Testis (tissue), 3 donors: ENCODE results near the gene ATP1A1. TPM values are rescaled to one million over a fixed set of nuclear protein-coding genes. Genes with fewer than 3 reads are reported as not detected.

ENCODE experiments used
- DNase-seq: peaks from one replicate; pipeline ENCODE4 v3.0.0-alpha.2; 2019
- H3K27ac ChIP-seq, 2 donors: fragments of 200-600 bp; sonication (generic); one replicate each; pipeline ENCODE4 v1.5.1; 2019
- H3K27me3 ChIP-seq: fragments of 200-600 bp; sonication (generic); one replicate; pipeline ENCODE4 v1.5.1; 2019
- H3K36me3 ChIP-seq: fragments of 200-600 bp; sonication (generic); one replicate; pipeline ENCODE4 v1.5.1; 2017; ENCODE audit warnings: low read depth; ENCODE audit errors: missing control alignments
- H3K4me1 ChIP-seq: fragments of 200-600 bp; sonication (generic); one replicate; pipeline ENCODE4 v1.5.1; 2019
- H3K4me3 ChIP-seq, 2 donors: fragments of 200-600 bp; sonication (generic); one replicate each; pipeline ENCODE4 v1.5.1; 2017 to 2019
- H3K9me3 ChIP-seq: fragments of 200-600 bp; sonication (generic); one replicate; pipeline ENCODE4 v1.5.1; 2017
- CTCF ChIP-seq, 3 experiments: fragments of 450-650 bp in 2 of 3; fragments of 200-600 bp in 1 of 3; sonication (generic) in 1 of 3; IDR thresholded peaks; one replicate each; pipeline ENCODE4 v1.5.1; 2016 to 2019; ENCODE audit warnings: antibody characterized with exemption in 3 of 3, mild to moderate bottlenecking in 2 of 3, moderate library complexity in 1 of 3
- POLR2A ChIP-seq: fragments of 450-650 bp; IDR thresholded peaks from one replicate; pipeline ENCODE4 v1.6.1; 2017; ENCODE audit warnings: antibody characterized with exemption, mild to moderate bottlenecking, moderate library complexity
- WGBS, 2 donors: methylation state at CpG; one replicate each; pipeline ENCODE4 v1.1.5; 2018; 5-methylcytosine and 5-hydroxymethylcytosine counted together
- intact Hi-C: fragments of 100-400 bp; cut with DNase I; formaldehyde crosslinking; loops from one replicate; pipeline ENCODE4 v1.15.1; 2023; ENCODE audit warnings: low total_unique reads
- polyA plus RNA-seq: library from polyadenylated mRNA; stranded (reverse); fragments of 350-450 nt; fragmentation: Illumina TruSeq; extraction: RNeasy Lipid Tissue Mini Kit (QIAGEN cat#74804); gene quantifications from one replicate; pipeline ENCODE4 v1.2.3, GENCODE V29; 2014; ENCODE audit warnings: low read depth, low replicate concordance; ENCODE audit not compliant: insufficient read depth
- total RNA-seq, 2 donors: library from RNA; depleted of rRNA; stranded (reverse); fragments of >200 nt; gene quantifications; one replicate each; pipeline ENCODE4 v1.2.3, GENCODE V29; 2016

ATP1A1 gene
- total and polyA plus RNA-seq, 3 donors from 2014 or later: 394 to 561 (median 444) TPM

GRCh38 chr1:116331523-116331922 is 41.5 kb upstream of the ATP1A1 start:
- no peak for DNase-seq
- intact Hi-C loops: no loop called here
- no peaks in the 10 kb centered on the region for H3K36me3 ChIP-seq
- H3K4me1 ChIP-seq: no peaks in the 10 kb centered on the region
- no peak overlapping the region for H3K27ac ChIP-seq
- no peak overlapping the region for H3K4me3 ChIP-seq
- WGBS, 2 donors: 89 to 94% methylated on average over 3 of the region's 3 CpGs
- H3K27me3 ChIP-seq: no peaks in the 10 kb centered on the region
- TF ChIP-seq POLR2A: no peak
- no peak for TF ChIP-seq CTCF (IDR thresholded peaks at IDR 0.05)
- no peaks in the 10 kb centered on the region for H3K9me3 ChIP-seq

GRCh38 chr1:116332451-116332850 is 40.6 kb upstream of the ATP1A1 start:
- Histone ChIP-seq H3K36me3 (no peaks in the 10 kb centered on the region), H3K27ac (no peak overlapping the region), H3K4me3 (no peak overlapping the region), H3K9me3 (no peaks in the 10 kb centered on the region), H3K27me3 (no peaks in the 10 kb centered on the region), H3K4me1 (no peaks in the 10 kb centered on the region)
- intact Hi-C loops: no loop called here
- DNase-seq: no peak
- 74 to 84% methylated on average over 3 of the region's 3 CpGs for WGBS, 2 donors
- TF ChIP-seq POLR2A: no peak
- TF ChIP-seq CTCF (IDR thresholded peaks at IDR 0.05): no peak

GRCh38 chr1:116333171-116334014 is 39.7 kb upstream of the ATP1A1 start:
- Histone ChIP-seq H3K27ac (no peak overlapping the region), H3K4me1 (no peaks in the 10 kb centered on the region), H3K4me3 (no peak overlapping the region), H3K9me3 (no peaks in the 10 kb centered on the region), H3K36me3 (no peaks in the 10 kb centered on the region), H3K27me3 (no peaks in the 10 kb centered on the region)
- no peak for TF ChIP-seq POLR2A
- no peak for TF ChIP-seq CTCF (IDR thresholded peaks at IDR 0.05)
- 96 to 99% methylated on average over 5 of the region's 5 CpGs for WGBS, 2 donors
- intact Hi-C loops: no loop called here
- no peak for DNase-seq

- TF ChIP-seq POLR2A: no peak
- no peak for TF ChIP-seq CTCF (IDR thresholded peaks at IDR 0.05)
- H3K27me3 ChIP-seq: no peaks in the 10 kb centered on the region
- H3K27ac ChIP-seq: no peak overlapping the region
- no peaks in the 10 kb centered on the region for H3K36me3 ChIP-seq
- WGBS, 2 donors: 89 to 93% methylated on average over 2 of the region's 2 CpGs
- H3K9me3 ChIP-seq: no peaks in the 10 kb centered on the region
- DNase-seq: no peak
- H3K4me1 ChIP-seq: no peaks in the 10 kb centered on the region
- H3K4me3 ChIP-seq: no peak overlapping the region
- intact Hi-C loops: no loop called here
These were observed 39.0 kb upstream of the ATP1A1 start for GRCh38 chr1:116334015-116334547.
